H9 (cell line): ENCODE measurements around the gene RAI14. TPM values are rescaled to one million over a fixed set of nuclear protein-coding genes. Genes with fewer than 3 reads are reported as not detected.

Source experiments
- DNase-seq: peaks from one replicate; pipeline ENCODE4 v3.0.0-alpha.2; 2017
- H2AFZ ChIP-seq: one replicate; pipeline ENCODE4 v1.6.1; 2013; ENCODE audit warnings: mild to moderate bottlenecking, low read length, control low read depth, moderate library complexity
- H2AK5ac ChIP-seq: 2 replicates; pipeline ENCODE4 v1.6.1; 2013; ENCODE audit warnings: low read length, control low read depth, mixed read lengths; ENCODE audit not compliant: insufficient read length
- H2BK120ac ChIP-seq: one replicate; pipeline ENCODE4 v1.6.1; 2013; ENCODE audit warnings: low read depth, mild to moderate bottlenecking, low read length, control low read depth, inconsistent platforms; ENCODE audit not compliant: poor library complexity, severe bottlenecking
- H2BK12ac ChIP-seq: 2 replicates; pipeline ENCODE4 v1.6.1; 2013; ENCODE audit warnings: low read length, control low read depth, mixed read lengths, low read depth; ENCODE audit not compliant: insufficient read length
- H2BK15ac ChIP-seq: 2 replicates; pipeline ENCODE4 v1.6.1; 2013; ENCODE audit warnings: low read depth, low read length, control low read depth
- H2BK20ac ChIP-seq: one replicate; pipeline ENCODE4 v1.6.1; 2013; ENCODE audit warnings: low read depth, mild to moderate bottlenecking, low read length, control low read depth, inconsistent platforms; ENCODE audit not compliant: poor library complexity, severe bottlenecking
- H2BK5ac ChIP-seq: 2 replicates; pipeline ENCODE4 v1.6.1; 2013; ENCODE audit warnings: low read length, control low read depth, mixed read lengths; ENCODE audit not compliant: insufficient read length
- H3K14ac ChIP-seq: 2 replicates; pipeline ENCODE4 v1.6.1; 2013; ENCODE audit warnings: low read length, control low read depth; ENCODE audit not compliant: insufficient read depth
- H3K18ac ChIP-seq: 2 replicates; pipeline ENCODE4 v1.6.1; 2013; ENCODE audit warnings: low read depth, mild to moderate bottlenecking, mixed read lengths, low read length, control low read depth; ENCODE audit not compliant: insufficient read length
- H3K23ac ChIP-seq: 2 replicates; pipeline ENCODE4 v1.6.1; 2013; ENCODE audit warnings: low read length, control low read depth, mixed read lengths, low read depth; ENCODE audit not compliant: insufficient read length
- H3K23me2 ChIP-seq: 2 replicates; pipeline ENCODE4 v1.6.1; 2013; ENCODE audit warnings: low read depth, mild to moderate bottlenecking, mixed read lengths, low read length, control low read depth; ENCODE audit not compliant: insufficient read length, poor library complexity, severe bottlenecking
- H3K27ac ChIP-seq: 2 replicates; pipeline ENCODE4 v1.5.1; 2013; ENCODE audit warnings: low read length, control low read depth, mixed read lengths, low read depth; ENCODE audit not compliant: insufficient read length
- H3K27me3 ChIP-seq: 2 replicates; pipeline ENCODE4 v1.6.1; 2013; ENCODE audit warnings: low read length, control low read depth, inconsistent platforms; ENCODE audit not compliant: insufficient read depth
- H3K4ac ChIP-seq: 2 replicates; pipeline ENCODE4 v1.6.1; 2013; ENCODE audit warnings: low read depth, mild to moderate bottlenecking, control low read depth, inconsistent platforms, low read length, moderate library complexity
- H3K4me1 ChIP-seq: 2 replicates; pipeline ENCODE4 v1.6.1; 2013; ENCODE audit warnings: low read length, control low read depth, inconsistent platforms; ENCODE audit not compliant: insufficient read depth
- H3K4me2 ChIP-seq: 2 replicates; pipeline ENCODE4 v1.6.1; 2013; ENCODE audit warnings: low read length, control low read depth, mixed read lengths; ENCODE audit not compliant: insufficient read length, insufficient read depth
- H3K56ac ChIP-seq: 2 replicates; pipeline ENCODE4 v1.6.1; 2013; ENCODE audit warnings: low read depth, mild to moderate bottlenecking, mixed read lengths, low read length, control low read depth; ENCODE audit not compliant: insufficient read length
- H3K79me1 ChIP-seq: 2 replicates; pipeline ENCODE4 v1.6.1; 2013; ENCODE audit warnings: low read depth, mild to moderate bottlenecking, moderate library complexity, low read length, control low read depth, inconsistent platforms; ENCODE audit not compliant: insufficient read depth, poor library complexity, severe bottlenecking
- H3K79me2 ChIP-seq: 2 replicates; pipeline ENCODE4 v1.6.1; 2013; ENCODE audit warnings: low read length, control low read depth, inconsistent platforms; ENCODE audit not compliant: insufficient read depth
- H3K9ac ChIP-seq: 2 replicates; pipeline ENCODE4 v1.6.1; 2013; ENCODE audit warnings: low read length, control low read depth, mixed read lengths; ENCODE audit not compliant: insufficient read length; ENCODE audit errors: extremely low read depth
- H3K9me3 ChIP-seq: one replicate; pipeline ENCODE4 v1.6.1; 2013; ENCODE audit warnings: low read depth, low read length, inconsistent platforms; ENCODE audit not compliant: control insufficient read depth
- H3T11ph ChIP-seq: one replicate; pipeline ENCODE4 v1.6.1; 2013; ENCODE audit warnings: mild to moderate bottlenecking, low read length, control low read depth, inconsistent platforms
- H4K20me1 ChIP-seq: one replicate; pipeline ENCODE4 v1.6.1; 2013; ENCODE audit not compliant: control insufficient read depth, insufficient read length, insufficient read depth
- H4K5ac ChIP-seq: 2 replicates; pipeline ENCODE4 v1.6.1; 2013; ENCODE audit warnings: low read depth, mild to moderate bottlenecking, mixed read lengths, low read length, control low read depth; ENCODE audit not compliant: insufficient read length
- H4K8ac ChIP-seq: replicated peaks from 2 replicates; pipeline ENCODE4 v1.6.1; 2013; ENCODE audit warnings: low read length, control low read depth, mixed read lengths, low read depth; ENCODE audit not compliant: insufficient read length
- H4K91ac ChIP-seq: 2 replicates; pipeline ENCODE4 v1.6.1; 2013; ENCODE audit warnings: low read depth, mild to moderate bottlenecking, moderate library complexity, mixed read lengths, low read length, control low read depth; ENCODE audit not compliant: insufficient read length
- H3K27ac Mint-ChIP-seq, 3 experiments: 2 replicates in 2 of 3; 3 replicates in 1 of 3; pipeline ENCODE4 v1.8.0; 2020 to 2021; ENCODE audit warnings: mixed read lengths in 3 of 3, mild to moderate bottlenecking in 1 of 3, moderate library complexity in 1 of 3
- H3K27me3 Mint-ChIP-seq: 2 replicates; pipeline ENCODE4 v1.8.0; 2021; ENCODE audit warnings: low read depth, mild to moderate bottlenecking, moderate library complexity, mixed read lengths
- H3K36me3 Mint-ChIP-seq, 3 experiments: 2 replicates in 2 of 3; 3 replicates in 1 of 3; pipeline ENCODE4 v1.8.0; 2020 to 2021; ENCODE audit warnings: low read depth in 3 of 3, mixed read lengths in 3 of 3; ENCODE audit not compliant: insufficient read depth in 1 of 3
- H3K4me1 Mint-ChIP-seq, 2 experiments: 2 replicates each; pipeline ENCODE4 v1.8.0; 2020; ENCODE audit warnings: mixed read lengths in 2 of 2
- H3K4me3 Mint-ChIP-seq, 2 experiments: 2 replicates in 1 of 2; 3 replicates in 1 of 2; pipeline ENCODE4 v1.8.0; 2020 to 2021; ENCODE audit warnings: mild to moderate bottlenecking in 2 of 2, mixed read lengths in 2 of 2, moderate library complexity in 1 of 2
- H3K9me3 Mint-ChIP-seq, 2 experiments: 2 replicates in 1 of 2; 3 replicates in 1 of 2; pipeline ENCODE4 v1.8.0; 2020; ENCODE audit warnings: mild to moderate bottlenecking in 2 of 2, mixed read lengths in 2 of 2, moderate library complexity in 1 of 2
- WGBS: extraction: QIAGEN DNeasy Blood & Tissue Kit; methylation state at CpG from one replicate; pipeline ENCODE4 v1.1.7; 2013; ENCODE audit warnings: missing lambda C conversion rate, low lambda C conversion rate, mixed read lengths; ENCODE audit not compliant: insufficient read length; ENCODE audit errors: extremely low coverage; 5-methylcytosine and 5-hydroxymethylcytosine counted together
- total RNA-seq: library from RNA; stranded (reverse); gene quantifications from 2 replicates; pipeline ENCODE4 v1.2.1, GENCODE V29; 2021
- TF ChIP-seq, protein P1 (sequence below): fragments of 200-600 bp; sonication (generic); conservative IDR thresholded peaks from 3 replicates; pipeline ENCODE4 v1.8.0; 2021; ENCODE audit warnings: antibody characterized with exemption, mild to moderate bottlenecking

RAI14 gene
- total RNA-seq, 1 experiment from 2014 or later: 127 TPM

GRCh38 chr5:34639852-34640626 lies 16.1 kb upstream of the RAI14 start:
- Histone ChIP-seq H3K27ac (no peak overlapping the region), H2AK5ac (no peak overlapping the region), H2BK20ac (no peak overlapping the region), H2BK120ac (no peak overlapping the region), H3K27me3 (no peaks in the 10 kb centered on the region), H3K56ac (no peak overlapping the region), H4K8ac (no peak overlapping the region), H4K91ac (no peak overlapping the region), H3K23me2 (no peaks in the 10 kb centered on the region), H3K9ac (no peak overlapping the region), H3K79me2 (no peaks in the 10 kb centered on the region), H2AFZ (no peak overlapping the region), H3K18ac (no peak overlapping the region), H3K23ac (no peak overlapping the region), H3K79me1 (no peaks in the 10 kb centered on the region), H3K9me3 (no peaks in the 10 kb centered on the region), H2BK15ac (no peak overlapping the region), H2BK12ac (no peak overlapping the region), H3T11ph (no peak overlapping the region), H3K4ac (no peak overlapping the region), H3K14ac (no peak overlapping the region), H3K4me2 (no peak overlapping the region), H2BK5ac (no peak overlapping the region), H4K5ac (no peak overlapping the region), H4K20me1 (no peaks in the 10 kb centered on the region), H3K4me1 (no peaks in the 10 kb centered on the region)
- H3K36me3 Mint-ChIP-seq: no peaks in the 10 kb centered on the region; a peak in 1 of 7 replicates
- peaks cover 0 to 3% of the 10 kb centered on the region in 2 experiments; a peak in 4 of 5 replicates for H3K9me3 Mint-ChIP-seq
- no peak for DNase-seq
- H3K4me1 Mint-ChIP-seq: no peaks in the 10 kb centered on the region
- no peak overlapping the region for H3K27ac Mint-ChIP-seq
- H3K27me3 Mint-ChIP-seq: peaks cover 6% of the 10 kb centered on the region
- H3K4me3 Mint-ChIP-seq: no peak overlapping the region
- TF ChIP-seq, protein P1, sequence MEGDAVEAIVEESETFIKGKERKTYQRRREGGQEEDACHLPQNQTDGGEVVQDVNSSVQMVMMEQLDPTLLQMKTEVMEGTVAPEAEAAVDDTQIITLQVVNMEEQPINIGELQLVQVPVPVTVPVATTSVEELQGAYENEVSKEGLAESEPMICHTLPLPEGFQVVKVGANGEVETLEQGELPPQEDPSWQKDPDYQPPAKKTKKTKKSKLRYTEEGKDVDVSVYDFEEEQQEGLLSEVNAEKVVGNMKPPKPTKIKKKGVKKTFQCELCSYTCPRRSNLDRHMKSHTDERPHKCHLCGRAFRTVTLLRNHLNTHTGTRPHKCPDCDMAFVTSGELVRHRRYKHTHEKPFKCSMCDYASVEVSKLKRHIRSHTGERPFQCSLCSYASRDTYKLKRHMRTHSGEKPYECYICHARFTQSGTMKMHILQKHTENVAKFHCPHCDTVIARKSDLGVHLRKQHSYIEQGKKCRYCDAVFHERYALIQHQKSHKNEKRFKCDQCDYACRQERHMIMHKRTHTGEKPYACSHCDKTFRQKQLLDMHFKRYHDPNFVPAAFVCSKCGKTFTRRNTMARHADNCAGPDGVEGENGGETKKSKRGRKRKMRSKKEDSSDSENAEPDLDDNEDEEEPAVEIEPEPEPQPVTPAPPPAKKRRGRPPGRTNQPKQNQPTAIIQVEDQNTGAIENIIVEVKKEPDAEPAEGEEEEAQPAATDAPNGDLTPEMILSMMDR: no peak
- no CpG with 5 or more reads among the region's 3 CpGs for WGBS
